PC-3 (cell line): ENCODE data around the gene H2BK1. TPM values are rescaled to one million over a fixed set of nuclear protein-coding genes. Genes with fewer than 3 reads are reported as not detected.

ENCODE experiments used
- ATAC-seq: fragments of 200-7000 bp; cut with Tn5 transposase; 2 replicates; pipeline ENCODE4 v1.9.1; 2020; ENCODE audit warnings: mild to moderate bottlenecking, moderate library complexity
- BruUV-seq: library from RNA; stranded (reverse); fragments of 400-500 nt; replicated peaks from 2 replicates; lab custom pipeline; 2021; lab: Mats Ljungman, UMichigan
- CTCF ChIA-PET: fragments of 300-600 bp; sonication (Branson Sonifier 250); formaldehyde crosslinking; loops from one replicate; lab custom pipeline; 2022; ENCODE audit warnings: antibody characterized with exemption; lab: Charles Lee
- POLR2A ChIA-PET: fragments of 300-600 bp; sonication (Branson Sonifier 250); formaldehyde crosslinking; loops from one replicate; lab custom pipeline; 2022; ENCODE audit warnings: antibody characterized with exemption; ENCODE audit not compliant: unreplicated experiment; lab: Charles Lee
- DNase-seq: peaks from one replicate; pipeline ENCODE4 v3.0.0-alpha.2; 2015
- H2AFZ ChIP-seq: fragments of 300-600 bp; sonication (generic); 2 replicates; pipeline ENCODE4 v1.6.0; 2016; ENCODE audit warnings: antibody characterized with exemption, low read length
- H3F3A ChIP-seq: fragments of 300-600 bp; sonication (generic); one replicate; pipeline ENCODE4 v1.6.0; 2017; ENCODE audit warnings: antibody characterized with exemption, low read length, control low read depth, mild to moderate bottlenecking; ENCODE audit not compliant: unreplicated experiment
- H3K27ac ChIP-seq: fragments of 300-600 bp; sonication (generic); 2 replicates; pipeline ENCODE4 v1.5.1; 2016; ENCODE audit warnings: mild to moderate bottlenecking, low read length
- H3K27me3 ChIP-seq: fragments of 300-600 bp; sonication (generic); 2 replicates; pipeline ENCODE4 v1.6.1; 2016; ENCODE audit warnings: low read length, mixed read lengths
- H3K36me3 ChIP-seq: fragments of 300-600 bp; sonication (generic); 2 replicates; pipeline ENCODE4 v1.6.1; 2016; ENCODE audit warnings: low read depth, mixed run types, low read length, mixed read lengths
- H3K4me1 ChIP-seq: fragments of 300-600 bp; sonication (generic); 2 replicates; pipeline ENCODE4 v1.5.1; 2016; ENCODE audit warnings: low read length; ENCODE audit not compliant: insufficient read depth
- H3K4me2 ChIP-seq: fragments of 300-600 bp; sonication (generic); 2 replicates; pipeline ENCODE4 v1.6.0; 2016; ENCODE audit warnings: low read length
- H3K4me3 ChIP-seq: fragments of 300-600 bp; sonication (generic); 2 replicates; pipeline ENCODE4 v1.5.1; 2016; ENCODE audit warnings: mild to moderate bottlenecking, low read length, mixed read lengths
- H3K79me2 ChIP-seq: fragments of 300-600 bp; sonication (generic); 2 replicates; pipeline ENCODE4 v1.6.1; 2017; ENCODE audit warnings: low read length, mixed read lengths
- H3K9ac ChIP-seq: fragments of 300-600 bp; sonication (generic); 2 replicates; pipeline ENCODE4 v1.6.0; 2016; ENCODE audit warnings: mild to moderate bottlenecking, low read length
- H3K9me2 ChIP-seq: fragments of 300-600 bp; sonication (generic); replicated peaks from 2 replicates; pipeline ENCODE4 v1.6.1; 2016; ENCODE audit warnings: mixed run types, low read length, mixed read lengths
- H3K9me3 ChIP-seq: fragments of 300-600 bp; sonication (generic); 2 replicates; pipeline ENCODE4 v1.6.1; 2016; ENCODE audit warnings: low read length, mixed read lengths
- H4K20me1 ChIP-seq: fragments of 300-600 bp; sonication (generic); 2 replicates; pipeline ENCODE4 v1.6.1; 2016; ENCODE audit warnings: low read length, mixed read lengths
- CTCF ChIP-seq: fragments of 300-600 bp; sonication (generic); conservative IDR thresholded peaks from 2 replicates; pipeline ENCODE4 v1.5.1; 2017; ENCODE audit warnings: antibody characterized with exemption, low read depth, mild to moderate bottlenecking, low read length
- EZH2 ChIP-seq: fragments of 300-600 bp; sonication (generic); IDR thresholded peaks from one replicate; pipeline ENCODE4 v1.6.1; 2017; ENCODE audit warnings: antibody characterized with exemption, mild to moderate bottlenecking, low read length; ENCODE audit not compliant: unreplicated experiment
- EZH2phosphoT487 ChIP-seq: fragments of 300-600 bp; sonication (generic); IDR thresholded peaks from 2 replicates; pipeline ENCODE4 v1.6.1; 2018; ENCODE audit warnings: mild to moderate bottlenecking, antibody characterized with exemption, low read length, borderline replicate concordance
- intact Hi-C: fragments of 100-400 bp; cut with micrococcal nuclease; formaldehyde crosslinking; loops from 2 replicates; pipeline ENCODE4 v1.9.0; 2023
- total RNA-seq: library from RNA; depleted of rRNA; stranded (reverse); fragments of >200 nt; gene quantifications from 2 replicates; pipeline ENCODE4 v1.2.3, GENCODE V29; 2014

Gene H2BK1
- total RNA-seq, 1 experiment from 2014 or later, result not detected

GRCh38 chr7:151173386-151174245, 36.7 kb downstream of the H2BK1 start:
- intact Hi-C loops, result loop anchor here (5.0 kb wide), 2 partner anchors 129 to 276 kb away; no protein-coding TSS in a partner anchor
- H4K20me1 ChIP-seq, result no peaks in the 10 kb centered on the region
- no peaks in the 10 kb centered on the region for H3K79me2 ChIP-seq
- H3K36me3 ChIP-seq, result no peaks in the 10 kb centered on the region
- H3K4me3 ChIP-seq, result no peak overlapping the region
- H3K9ac ChIP-seq, result no peak overlapping the region
- ChIA-PET CTCF (interaction anchor here (0.6 kb wide), 1 partner anchor 1383 kb away, joined by 4 read pairs; no protein-coding TSS in a partner anchor), POLR2A (no interaction called here)
- no peak overlapping the region for H3K4me2 ChIP-seq
- DNase-seq, result no peak
- no peaks in the 10 kb centered on the region for H3K9me3 ChIP-seq
- no peak for ATAC-seq
- H3K4me1 ChIP-seq, result 0 out of 2 replicates have a peak, but pooled peaks cover 4% of the 10 kb centered on the region
- no peaks in the 10 kb centered on the region for H3F3A ChIP-seq
- no peak overlapping the region for H3K27ac ChIP-seq
- no TSS peak for BruUV-seq
- TF ChIP-seq EZH2 (no peak), CTCF (no peak), EZH2phosphoT487 (no peak)
- no peak overlapping the region for H2AFZ ChIP-seq
- no peaks in the 10 kb centered on the region for H3K9me2 ChIP-seq
- peaks cover 18% of the 10 kb centered on the region for H3K27me3 ChIP-seq

GRCh38 chr7:151172273-151173141, 37.8 kb downstream of the H2BK1 start:
- Histone ChIP-seq H3K27me3 (peaks cover 23% of the 10 kb centered on the region), H3K27ac (no peak overlapping the region), H3K9ac (no peak overlapping the region), H4K20me1 (no peaks in the 10 kb centered on the region), H3K4me2 (peak overlapping the region; percentile 67), H2AFZ (peak overlapping the region; percentile 31; the same call in 1 of the 2 replicates), H3K4me1 (peaks cover 6% of the 10 kb centered on the region; the same call in 1 of the 2 replicates), H3F3A (no peaks in the 10 kb centered on the region), H3K4me3 (peak overlapping the region; percentile 28; the same call in 1 of the 2 replicates), H3K9me3 (no peaks in the 10 kb centered on the region), H3K9me2 (no peaks in the 10 kb centered on the region), H3K79me2 (no peaks in the 10 kb centered on the region), H3K36me3 (no peaks in the 10 kb centered on the region)
- BruUV-seq, result no TSS peak
- peak; percentile 100 for TF ChIP-seq CTCF
- no peak for TF ChIP-seq EZH2
- ATAC-seq (peak; percentile 66), DNase-seq (peak; percentile 66)
- CTCF ChIA-PET, result no interaction called here
- intact Hi-C loops, result loop anchor here (1.0 to 5.0 kb wide), 3 partner anchors 48 to 275 kb away; no protein-coding TSS in a partner anchor
- POLR2A ChIA-PET, result no interaction called here
